ENCODE data around the gene BSG. TPM values are rescaled to one million over a fixed set of nuclear protein-coding genes. Genes with fewer than 3 reads are reported as not detected.
"Not testable (repeated sequence)": the region's sequence is repeated elsewhere in the genome, so short reads cannot be mapped to it uniquely, and the experiment has no call there.

BSG gene
- total and polyA plus RNA-seq, 10 of the 15 experiments (the other 5 are each of a cell fraction or from before 2014, with no cell fraction given), result 2.8 to 297 (median 199) TPM

DNA sequence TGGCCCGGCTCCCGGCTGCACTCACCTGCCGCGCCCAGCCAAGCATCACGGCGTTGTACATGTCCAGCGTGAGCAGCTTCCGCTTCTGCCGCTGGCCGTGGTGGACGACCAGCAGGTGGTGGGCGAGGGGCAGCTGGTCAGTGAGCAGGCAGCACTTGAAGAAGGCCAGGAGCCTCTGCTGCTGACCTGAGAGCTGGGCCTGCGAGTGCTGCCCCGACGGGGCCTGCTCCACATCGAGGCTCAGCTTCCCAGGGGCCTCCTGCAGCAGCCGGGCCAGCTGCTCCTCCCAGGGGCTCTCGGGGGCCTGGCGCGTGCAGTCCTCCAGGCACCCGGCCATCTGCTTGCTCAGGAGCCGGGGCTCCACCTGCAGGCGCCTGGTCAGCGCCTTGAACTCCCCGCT is 57.1 kb downstream of the BSG start:
- not testable (repeated sequence) for FAIRE-seq
- 95% methylated on average over 25 of the region's 25 CpGs for WGBS (ENCODE audit: insufficient coverage, insufficient replicate concordance, low lambda C conversion rate, missing lambda C conversion rate)

GRCh38 chr19:629961-630714 is 57.7 kb downstream of the BSG start:
- BruUV-seq (replicated peaks), result no TSS peak
- POLR2A ChIA-PET, result no interaction called here
- TF ChIP-seq CBFB (IDR thresholded peaks at IDR 0.05; ENCODE audit: low read depth), result no peak
- TF ChIP-seq SKIL (IDR thresholded peaks at IDR 0.05; ENCODE audit: low read depth, poor library complexity, severe bottlenecking), result no peak
- no peak for TF ChIP-seq IRF3 (IDR thresholded peaks at IDR 0.05)
- TF ChIP-seq KLF5 (IDR thresholded peaks at IDR 0.05; ENCODE audit: partially characterized antibody), result no peak
- no peak for TF ChIP-seq POLR2AphosphoS2 (IDR thresholded peaks at IDR 0.05; ENCODE audit: low read depth, low read length)
- TF ChIP-seq MTA3 (IDR thresholded peaks at IDR 0.05; ENCODE audit: borderline replicate concordance, low read length), result no peak
- no peak for TF ChIP-seq MEF2A (IDR thresholded peaks at IDR 0.05; ENCODE audit: insufficient read depth, low read depth, low read length)
- TF ChIP-seq ZZZ3 (IDR thresholded peaks at IDR 0.05; ENCODE audit: control insufficient read depth, insufficient read length, low read depth), result no peak
- no peak for TF ChIP-seq BACH1 (IDR thresholded peaks at IDR 0.05; ENCODE audit: borderline replicate concordance)
- TF ChIP-seq CBX3 (IDR thresholded peaks at IDR 0.05; ENCODE audit: borderline replicate concordance, low read depth), result no peak
- FAIRE-seq, result no peak
- Histone ChIP-seq H3K4me3 (no peak overlapping the region), H3K27ac (ENCODE audit: control insufficient read depth, insufficient read depth) (no peak overlapping the region), H4K20me1 (ENCODE audit: control insufficient read depth, insufficient read depth) (no peaks in the 10 kb centered on the region), H3K4me2 (ENCODE audit: control insufficient read depth, insufficient read depth) (no peak overlapping the region), H3K27me3 (replicated peaks in 1 of 2; ENCODE audit: control insufficient read depth in 2 of 2, insufficient read depth in 2 of 2, low read length in 1 of 2) (no peaks in the 10 kb centered on the region), H3K36me3 (ENCODE audit: control insufficient read depth in 2 of 2, insufficient read depth in 2 of 2, low read length in 1 of 2) (no peaks in the 10 kb centered on the region; a peak in 2 of 4 replicates), H3K9ac (ENCODE audit: control insufficient read depth, insufficient read depth, low read length) (no peak overlapping the region), H3K79me2 (ENCODE audit: control insufficient read depth, insufficient read depth, low read length) (peaks cover 16% of the 10 kb centered on the region), H2AFZ (ENCODE audit: control insufficient read depth, low read depth, low read length) (no peak overlapping the region), H3K9me3 (replicated peaks; ENCODE audit: control insufficient read depth, insufficient read depth, low read length) (no peaks in the 10 kb centered on the region), H3K4me1 (ENCODE audit: control insufficient read depth, insufficient read depth, low read length) (peaks cover 12% of the 10 kb centered on the region)
- ATAC-seq, result no peak
- intact Hi-C loops (cut with micrococcal nuclease; ENCODE audit: unreplicated experiment), result loop anchor here (5.0 kb wide), 1 partner anchor 58 kb away; the partner anchor contains the start of gene BSG
- DNase-seq (ENCODE audit: low read depth, low spot score), result no peak
- 97% methylated on average over 27 of the region's 30 CpGs for WGBS (ENCODE audit: insufficient coverage, insufficient replicate concordance, low lambda C conversion rate, missing lambda C conversion rate)
- CTCF ChIA-PET, result no interaction called here
- in situ Hi-C loops (cut with MboI), result no loop called here
- SMC1A ChIA-PET (ENCODE audit: uncharacterized antibody, unreplicated experiment), result no interaction called here
- RAD21 ChIA-PET (ENCODE audit: unreplicated experiment), result no interaction called here

More for the DNA sequence above, 57.1 kb downstream of the BSG start:
- RAD21 ChIA-PET (ENCODE audit: unreplicated experiment); CTCF ChIA-PET; SMC1A ChIA-PET (ENCODE audit: uncharacterized antibody, unreplicated experiment); H2AFZ ChIP-seq (ENCODE audit: control insufficient read depth, low read depth, low read length); ATAC-seq; in situ Hi-C loops (cut with MboI); H3K27me3 ChIP-seq (replicated peaks in 1 of 2; ENCODE audit: control insufficient read depth in 2 of 2, insufficient read depth in 2 of 2, low read length in 1 of 2); DNase-seq (ENCODE audit: low read depth, low spot score); H3K27ac ChIP-seq (ENCODE audit: control insufficient read depth, insufficient read depth); H3K9me3 ChIP-seq (replicated peaks; ENCODE audit: control insufficient read depth, insufficient read depth, low read length); H3K4me2 ChIP-seq (ENCODE audit: control insufficient read depth, insufficient read depth); BruUV-seq (replicated peaks); H3K4me3 ChIP-seq; H3K36me3 ChIP-seq (ENCODE audit: control insufficient read depth in 2 of 2, insufficient read depth in 2 of 2, low read length in 1 of 2); intact Hi-C loops (cut with micrococcal nuclease; ENCODE audit: unreplicated experiment); POLR2A ChIA-PET; H3K9ac ChIP-seq (ENCODE audit: control insufficient read depth, insufficient read depth, low read length); H4K20me1 ChIP-seq (ENCODE audit: control insufficient read depth, insufficient read depth): not testable (repeated sequence)
- Histone ChIP-seq H3K79me2 (ENCODE audit: control insufficient read depth, insufficient read depth, low read length) (peaks cover 16% of the 10 kb centered on the region), H3K4me1 (ENCODE audit: control insufficient read depth, insufficient read depth, low read length) (peaks cover 12% of the 10 kb centered on the region)
